Parathyroid adenoma (tissue), 2 donors: ENCODE results near the gene PLEKHM3.

Experiments used
- H2AFZ ChIP-seq: fragments of 300-600 bp; sonication (generic); one replicate; pipeline ENCODE4 v1.7.0; 2017; ENCODE audit warnings: antibody characterized with exemption, mild to moderate bottlenecking
- H3K27ac ChIP-seq: fragments of 300-600 bp; sonication (generic); one replicate; pipeline ENCODE4 v1.7.0; 2017
- H3K27me3 ChIP-seq: fragments of 300-600 bp; sonication (generic); one replicate; pipeline ENCODE4 v1.7.0; 2017; ENCODE audit warnings: low read length; ENCODE audit not compliant: control insufficient read depth, insufficient read depth
- H3K36me3 ChIP-seq: fragments of 300-600 bp; sonication (generic); one replicate; pipeline ENCODE4 v1.7.0; 2017; ENCODE audit warnings: low read length; ENCODE audit not compliant: control insufficient read depth, insufficient read depth
- H3K4me1 ChIP-seq: fragments of 300-600 bp; sonication (generic); one replicate; pipeline ENCODE4 v1.7.0; 2017; ENCODE audit warnings: control low read depth
- H3K4me2 ChIP-seq: fragments of 300-600 bp; sonication (generic); one replicate; pipeline ENCODE4 v1.7.0; 2017; ENCODE audit warnings: low read length
- H3K4me3 ChIP-seq: fragments of 300-600 bp; sonication (generic); one replicate; pipeline ENCODE4 v1.7.0; 2017; ENCODE audit warnings: low read depth, low read length
- H3K79me2 ChIP-seq: fragments of 300-600 bp; sonication (generic); one replicate; pipeline ENCODE4 v1.7.0; 2017; ENCODE audit warnings: control low read depth
- H3K9ac ChIP-seq: fragments of 300-600 bp; sonication (generic); one replicate; pipeline ENCODE4 v1.7.0; 2017; ENCODE audit warnings: mild to moderate bottlenecking
- H3K9me3 ChIP-seq: fragments of 300-600 bp; sonication (generic); one replicate; pipeline ENCODE4 v1.7.0; 2017; ENCODE audit warnings: low read length; ENCODE audit not compliant: control insufficient read depth
- TF ChIP-seq, protein P1 (sequence below): fragments of 300-600 bp; sonication (generic); IDR thresholded peaks from one replicate; pipeline ENCODE4 v1.7.0; 2017; ENCODE audit warnings: antibody characterized with exemption, mild to moderate bottlenecking
- donor health status: primary hyperparathyroidism.

PLEKHM3 gene

DNA sequence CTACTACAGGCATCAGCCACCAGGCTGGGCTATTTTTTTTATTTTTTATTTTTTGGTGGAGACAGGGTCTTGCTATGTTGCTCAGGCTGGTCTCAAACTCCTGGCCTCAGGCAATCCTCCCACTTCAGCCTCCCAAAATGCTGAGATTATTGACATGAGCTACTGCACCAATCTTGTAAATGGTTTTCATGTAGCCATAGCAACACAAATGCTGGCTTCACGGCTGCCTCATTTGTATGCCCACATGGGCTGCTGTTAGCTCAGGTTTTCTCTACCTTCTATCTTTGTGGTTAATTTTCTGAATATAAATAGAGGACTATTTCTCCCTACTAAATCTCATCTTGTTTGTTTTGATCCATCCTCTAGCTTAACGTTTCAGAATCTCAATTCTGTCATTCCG lies 58.2 kb downstream of the PLEKHM3 start:
- no peaks in the 10 kb centered on the region for H3K36me3 ChIP-seq
- peaks cover 5% of the 10 kb centered on the region for H3K79me2 ChIP-seq
- H3K27ac ChIP-seq, result no peak overlapping the region
- no peak overlapping the region for H2AFZ ChIP-seq
- H3K9ac ChIP-seq, result no peak overlapping the region
- H3K27me3 ChIP-seq, result no peaks in the 10 kb centered on the region
- TF ChIP-seq, protein P1, sequence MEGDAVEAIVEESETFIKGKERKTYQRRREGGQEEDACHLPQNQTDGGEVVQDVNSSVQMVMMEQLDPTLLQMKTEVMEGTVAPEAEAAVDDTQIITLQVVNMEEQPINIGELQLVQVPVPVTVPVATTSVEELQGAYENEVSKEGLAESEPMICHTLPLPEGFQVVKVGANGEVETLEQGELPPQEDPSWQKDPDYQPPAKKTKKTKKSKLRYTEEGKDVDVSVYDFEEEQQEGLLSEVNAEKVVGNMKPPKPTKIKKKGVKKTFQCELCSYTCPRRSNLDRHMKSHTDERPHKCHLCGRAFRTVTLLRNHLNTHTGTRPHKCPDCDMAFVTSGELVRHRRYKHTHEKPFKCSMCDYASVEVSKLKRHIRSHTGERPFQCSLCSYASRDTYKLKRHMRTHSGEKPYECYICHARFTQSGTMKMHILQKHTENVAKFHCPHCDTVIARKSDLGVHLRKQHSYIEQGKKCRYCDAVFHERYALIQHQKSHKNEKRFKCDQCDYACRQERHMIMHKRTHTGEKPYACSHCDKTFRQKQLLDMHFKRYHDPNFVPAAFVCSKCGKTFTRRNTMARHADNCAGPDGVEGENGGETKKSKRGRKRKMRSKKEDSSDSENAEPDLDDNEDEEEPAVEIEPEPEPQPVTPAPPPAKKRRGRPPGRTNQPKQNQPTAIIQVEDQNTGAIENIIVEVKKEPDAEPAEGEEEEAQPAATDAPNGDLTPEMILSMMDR, result no peak
- no peaks in the 10 kb centered on the region for H3K9me3 ChIP-seq
- H3K4me1 ChIP-seq, result no peaks in the 10 kb centered on the region
- no peak overlapping the region for H3K4me3 ChIP-seq
- no peak overlapping the region for H3K4me2 ChIP-seq

GRCh38 chr2:207960911-207961310 lies 64.4 kb downstream of the PLEKHM3 start:
- TF ChIP-seq, protein P1, result no peak
- H3K27me3 ChIP-seq, result no peaks in the 10 kb centered on the region
- H3K27ac ChIP-seq, result no peak overlapping the region
- no peaks in the 10 kb centered on the region for H3K9me3 ChIP-seq
- H3K4me1 ChIP-seq, result no peaks in the 10 kb centered on the region
- no peak overlapping the region for H3K4me2 ChIP-seq
- H3K36me3 ChIP-seq, result no peaks in the 10 kb centered on the region
- H2AFZ ChIP-seq, result no peak overlapping the region
- H3K9ac ChIP-seq, result no peak overlapping the region
- peaks cover 6% of the 10 kb centered on the region for H3K79me2 ChIP-seq
- H3K4me3 ChIP-seq, result no peak overlapping the region

DNA sequence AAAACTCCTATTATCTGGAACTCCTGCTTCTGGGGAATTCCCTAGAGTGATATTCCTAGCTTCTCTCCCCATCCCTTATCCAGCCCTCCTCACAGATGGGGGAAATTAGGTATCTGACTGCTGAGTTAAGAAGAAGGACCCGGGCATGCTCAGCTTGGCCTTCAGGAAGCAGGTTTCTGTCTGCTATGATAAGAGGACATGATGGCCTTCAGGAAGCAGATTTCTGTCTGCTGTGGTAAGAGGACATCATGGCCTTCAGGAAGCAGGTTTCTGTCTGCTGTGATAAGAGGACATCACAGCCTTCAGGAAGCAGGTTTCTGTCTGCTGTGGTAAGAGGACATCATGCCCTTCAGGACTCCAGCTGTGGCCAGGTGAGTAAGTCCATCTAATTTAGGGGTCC lies 65.2 kb downstream of the PLEKHM3 start:
- Histone ChIP-seq H3K4me3 (no peak overlapping the region), H3K9me3 (no peaks in the 10 kb centered on the region), H3K27ac (no peak overlapping the region), H3K27me3 (no peaks in the 10 kb centered on the region), H2AFZ (no peak overlapping the region), H3K79me2 (peaks cover 6% of the 10 kb centered on the region), H3K4me1 (no peaks in the 10 kb centered on the region), H3K9ac (no peak overlapping the region), H3K36me3 (no peaks in the 10 kb centered on the region), H3K4me2 (no peak overlapping the region)
- TF ChIP-seq, protein P1, result no peak

- Histone ChIP-seq H3K9ac (no peak overlapping the region), H3K4me3 (no peak overlapping the region), H3K79me2 (peaks cover 9% of the 10 kb centered on the region), H3K36me3 (no peaks in the 10 kb centered on the region), H2AFZ (no peak overlapping the region), H3K9me3 (no peaks in the 10 kb centered on the region), H3K4me1 (no peaks in the 10 kb centered on the region), H3K27me3 (no peaks in the 10 kb centered on the region), H3K27ac (no peak overlapping the region), H3K4me2 (no peak overlapping the region)
- TF ChIP-seq, protein P1, result no peak
Measured at GRCh38 chr2:207956771-207957170, 68.6 kb downstream of the PLEKHM3 start.

- Histone ChIP-seq H3K79me2 (peaks cover 6% of the 10 kb centered on the region), H3K9me3 (no peaks in the 10 kb centered on the region)
- TF ChIP-seq, protein P1, result no peak
Measured at GRCh38 chr2:207955456-207955855, 69.9 kb downstream of the PLEKHM3 start.

More at GRCh38 chr2:207955456-207955855, 69.9 kb downstream of the PLEKHM3 start:
- Histone ChIP-seq H3K4me3 (no peak overlapping the region), H3K9ac (no peak overlapping the region), H2AFZ (no peak overlapping the region), H3K27me3 (no peaks in the 10 kb centered on the region), H3K36me3 (no peaks in the 10 kb centered on the region), H3K4me2 (no peak overlapping the region), H3K4me1 (no peaks in the 10 kb centered on the region), H3K27ac (no peak overlapping the region)
